SK-N-SH (cell line): ENCODE measurements around the gene BBS9. TPM values are rescaled to one million over a fixed set of nuclear protein-coding genes. Genes with fewer than 3 reads are reported as not detected.

Experiments used
- CTCF ChIA-PET: fragments of 300-600, 350-600 bp; formaldehyde crosslinking; extraction: SDS; loops from one replicate; lab custom pipeline; 2021; lab: Yijun Ruan, JAX
- POLR2A ChIA-PET: fragments of 350-600 bp; sonication (Branson Sonifier 250); formaldehyde crosslinking; extraction: SDS; loops from one replicate; lab custom pipeline; 2020; ENCODE audit warnings: antibody characterized with exemption, inconsistent platforms; lab: Yijun Ruan, JAX
- DNase-seq: peaks from one replicate; pipeline ENCODE4 v3.0.0; 2012
- H2AFZ ChIP-seq: fragments of 200-600 bp; sonication (generic); 2 replicates; pipeline ENCODE4 v1.8.1; 2016; ENCODE audit warnings: antibody characterized with exemption, mild to moderate bottlenecking, low read depth
- H3F3A ChIP-seq: fragments of 200-600 bp; sonication (generic); replicated peaks from 2 replicates; pipeline ENCODE3; 2016; ENCODE audit warnings: antibody characterized with exemption, mild to moderate bottlenecking; ENCODE audit not compliant: insufficient read depth
- H3K27ac ChIP-seq, 2 experiments: fragments of 200-500 bp in 1 of 2; fragments of 200-600 bp in 1 of 2; sonication (Bioruptor generic) in 1 of 2; sonication (generic), shearing (Covaris generic) in 1 of 2; 2 replicates each; pipeline versions ENCODE4 v1.5.1 to v1.6.1; 2014 to 2016; ENCODE audit warnings: low read depth in 2 of 2, inconsistent platforms in 1 of 2, low read length in 1 of 2, mild to moderate bottlenecking in 1 of 2, mixed read lengths in 1 of 2
- H3K27me3 ChIP-seq: fragments of 200-600 bp; sonication (generic), shearing (Covaris generic); 2 replicates; pipeline ENCODE4 v1.6.1; 2016; ENCODE audit warnings: mixed run types; ENCODE audit not compliant: insufficient read depth
- H3K36me3 ChIP-seq, 2 experiments: fragments of 200-500 bp in 1 of 2; fragments of 200-600 bp in 1 of 2; sonication (Bioruptor generic) in 1 of 2; sonication (generic) in 1 of 2; replicated peaks in 1 of 2; 2 replicates each; pipeline versions ENCODE3 to v1.5.1; 2014 to 2016; ENCODE audit warnings: low read length in 1 of 2, mild to moderate bottlenecking in 1 of 2; ENCODE audit not compliant: insufficient read depth in 2 of 2, control insufficient read depth in 1 of 2
- H3K4me1 ChIP-seq, 2 experiments: fragments of 200-500 bp in 1 of 2; fragments of 200-600 bp in 1 of 2; sonication (Bioruptor generic) in 1 of 2; sonication (generic), shearing (Covaris generic) in 1 of 2; 2 replicates each; pipeline versions ENCODE4 v1.5.1 to v1.6.1; 2014 to 2016; ENCODE audit warnings: low read depth in 1 of 2, low read length in 1 of 2, mixed run types in 1 of 2; ENCODE audit not compliant: insufficient read depth in 2 of 2, control insufficient read depth in 1 of 2
- H3K4me2 ChIP-seq: fragments of 200-600 bp; sonication (generic), shearing (Covaris generic); 2 replicates; pipeline ENCODE4 v1.6.1; 2017; ENCODE audit warnings: mixed run types
- H3K4me3 ChIP-seq, 2 experiments: fragments of 200-500 bp in 1 of 2; fragments of 200-600 bp in 1 of 2; sonication (Bioruptor generic) in 1 of 2; sonication (generic), shearing (Covaris generic) in 1 of 2; 2 replicates each; pipeline versions ENCODE4 v1.5.1 to v1.8.1; 2014 to 2016; ENCODE audit warnings: low read depth in 2 of 2, inconsistent platforms in 1 of 2, low read length in 1 of 2, mild to moderate bottlenecking in 1 of 2, mixed read lengths in 1 of 2, moderate library complexity in 1 of 2
- H3K79me2 ChIP-seq: fragments of 200-600 bp; sonication (generic); 2 replicates; pipeline ENCODE4 v1.8.1; 2017; ENCODE audit warnings: mild to moderate bottlenecking; ENCODE audit not compliant: insufficient read depth
- H3K9ac ChIP-seq: fragments of 200-600 bp; sonication (generic); 2 replicates; pipeline ENCODE4 v1.6.1; 2017; ENCODE audit warnings: mixed run types
- H3K9me2 ChIP-seq: fragments of 200-600 bp; sonication (generic); 2 replicates; pipeline ENCODE4 v1.6.1; 2017; ENCODE audit warnings: mixed run types
- H3K9me3 ChIP-seq: fragments of 200-600 bp; sonication (generic); 2 replicates; pipeline ENCODE4 v1.6.1; 2017; ENCODE audit warnings: mixed run types, mild to moderate bottlenecking, moderate library complexity
- H4K20me1 ChIP-seq: fragments of 200-600 bp; sonication (generic); 2 replicates; pipeline ENCODE4 v1.6.1; 2017; ENCODE audit warnings: mild to moderate bottlenecking, mixed run types; ENCODE audit not compliant: insufficient read depth
- CHD2 ChIP-seq: fragments of 150-350 bp; IDR thresholded peaks from 2 replicates; pipeline ENCODE4 v1.6.1; 2018; ENCODE audit warnings: low read length; ENCODE audit not compliant: partially characterized antibody
- EP300 ChIP-seq, 2 experiments: IDR thresholded peaks; 2 replicates each; pipeline versions ENCODE4 v1.4.0 to v1.6.1; 2012; ENCODE audit warnings: borderline replicate concordance in 1 of 2, low read depth in 1 of 2, low read length in 1 of 2
- EZH2phosphoT487 ChIP-seq: fragments of 200-600 bp; sonication (generic); IDR thresholded peaks from 2 replicates; pipeline ENCODE4 v1.6.1; 2017; ENCODE audit warnings: low read depth, mixed run types, mild to moderate bottlenecking, antibody characterized with exemption, moderate library complexity, borderline replicate concordance
- GABPA ChIP-seq: IDR thresholded peaks from 2 replicates; pipeline ENCODE4 v1.4.0; 2012; ENCODE audit warnings: low read depth, mild to moderate bottlenecking
- GATA2 ChIP-seq: sonication (generic); formaldehyde crosslinking; IDR thresholded peaks from 2 replicates; pipeline ENCODE4 v1.5.0; 2020; ENCODE audit warnings: mild to moderate bottlenecking, missing genetic modification reagents
- IRF3 ChIP-seq: fragments of 150-350 bp; IDR thresholded peaks from 2 replicates; pipeline ENCODE4 v1.6.1; 2016; ENCODE audit warnings: mild to moderate bottlenecking, low read depth, low read length
- JUND ChIP-seq: IDR thresholded peaks from 2 replicates; pipeline ENCODE4 v1.4.0; 2012
- MEF2A ChIP-seq: IDR thresholded peaks from 2 replicates; pipeline ENCODE4 v1.4.0; 2012; ENCODE audit warnings: low read depth, borderline replicate concordance
- PBX3 ChIP-seq: IDR thresholded peaks from 2 replicates; pipeline ENCODE4; 2012
- RXRA ChIP-seq: IDR thresholded peaks from 2 replicates; pipeline ENCODE4 v1.4.0; 2012; ENCODE audit warnings: low read depth, mild to moderate bottlenecking, borderline replicate concordance
- SIN3A ChIP-seq: IDR thresholded peaks from 2 replicates; pipeline ENCODE4 v1.6.1; 2012; ENCODE audit warnings: low read depth, mild to moderate bottlenecking, low read length, moderate library complexity, borderline replicate concordance
- TAF1 ChIP-seq: IDR thresholded peaks from 2 replicates; pipeline ENCODE4 v1.6.1; 2012; ENCODE audit warnings: low read depth, mild to moderate bottlenecking, low read length, moderate library complexity, borderline replicate concordance
- TCF12 ChIP-seq: IDR thresholded peaks from 2 replicates; pipeline ENCODE4 v1.4.0; 2012
- ZBTB33 ChIP-seq: IDR thresholded peaks from 2 replicates; pipeline ENCODE4 v1.4.0; 2012; ENCODE audit warnings: low read depth, borderline replicate concordance
- WGBS: methylation state at CpG from one replicate; pipeline ENCODE4 v1.1.6; 2017; ENCODE audit warnings: low lambda C conversion rate; 5-methylcytosine and 5-hydroxymethylcytosine counted together
- polyA plus RNA-seq, 3 experiments: library from polyadenylated mRNA; depleted of rRNA; stranded (reverse); fragments of >200 nt; gene quantifications; 2 replicates each; pipeline ENCODE4 v1.2.3, GENCODE V29; 2012

The BBS9 gene
- polyA plus RNA-seq, 1 of the 3 experiments (the other 2 are of a cell fraction): 7.5 TPM

- H3K4me3 ChIP-seq: no peak overlapping the region
- no peak overlapping the region for H3K27ac ChIP-seq
- no peaks in the 10 kb centered on the region for H3K36me3 ChIP-seq
- H3K4me2 ChIP-seq: no peak overlapping the region
- ChIA-PET CTCF (interaction anchor here (0.6 to 1.4 kb wide), 3 partner anchors 13 to 458 kb away, joined by 3 to 5 read pairs (median 3); no protein-coding TSS in a partner anchor), POLR2A (no interaction called here)
- TF ChIP-seq SIN3A: no peak
- TF ChIP-seq CHD2: no peak
- 76% methylated on average over 6 of the region's 6 CpGs for WGBS
- no peaks in the 10 kb centered on the region for H3F3A ChIP-seq
- no peaks in the 10 kb centered on the region for H4K20me1 ChIP-seq
- H3K79me2 ChIP-seq: no peaks in the 10 kb centered on the region
- H2AFZ ChIP-seq: no peak overlapping the region
- H3K27me3 ChIP-seq: no peaks in the 10 kb centered on the region
- no peak for DNase-seq
- H3K4me1 ChIP-seq: no peaks in the 10 kb centered on the region
- no peaks in the 10 kb centered on the region for H3K9me3 ChIP-seq
- no peaks in the 10 kb centered on the region for H3K9me2 ChIP-seq
- no peak overlapping the region for H3K9ac ChIP-seq
These were observed 429.4 kb downstream of the BBS9 start for GRCh38 chr7:33558549-33559323.

GRCh38 chr7:33559324-33559710 lies 430.0 kb downstream of the BBS9 start:
- no peak overlapping the region for H2AFZ ChIP-seq
- ChIA-PET POLR2A (no interaction called here), CTCF (interaction anchor here (0.6 to 1.4 kb wide), 3 partner anchors 14 to 459 kb away, joined by 3 to 5 read pairs (median 3); no protein-coding TSS in a partner anchor)
- H3K4me2 ChIP-seq: no peak overlapping the region
- H3K4me3 ChIP-seq: no peak overlapping the region
- H3F3A ChIP-seq: no peaks in the 10 kb centered on the region
- no peaks in the 10 kb centered on the region for H3K9me2 ChIP-seq
- no peaks in the 10 kb centered on the region for H3K4me1 ChIP-seq
- H3K79me2 ChIP-seq: no peaks in the 10 kb centered on the region
- no peak overlapping the region for H3K27ac ChIP-seq
- H3K36me3 ChIP-seq: no peaks in the 10 kb centered on the region
- DNase-seq: no peak
- H3K27me3 ChIP-seq: no peaks in the 10 kb centered on the region
- TF ChIP-seq JUND: no peak
- TF ChIP-seq PBX3: no peak
- no peak for TF ChIP-seq TAF1
- no peaks in the 10 kb centered on the region for H3K9me3 ChIP-seq
- 69% methylated on average over 6 of the region's 6 CpGs for WGBS
- H4K20me1 ChIP-seq: no peaks in the 10 kb centered on the region
- no peak overlapping the region for H3K9ac ChIP-seq

GRCh38 chr7:33562996-33563395 lies 433.6 kb downstream of the BBS9 start:
- Histone ChIP-seq H3K79me2 (no peaks in the 10 kb centered on the region), H4K20me1 (no peaks in the 10 kb centered on the region), H3K27me3 (no peaks in the 10 kb centered on the region), H3K4me2 (no peak overlapping the region), H3K4me1 (peaks cover 0 to 2% of the 10 kb centered on the region in 2 experiments; a peak in 1 of 4 replicates), H3F3A (no peaks in the 10 kb centered on the region), H3K4me3 (no peak overlapping the region), H3K9ac (no peak overlapping the region), H3K9me2 (no peaks in the 10 kb centered on the region), H3K36me3 (no peaks in the 10 kb centered on the region), H3K9me3 (no peaks in the 10 kb centered on the region), H3K27ac (no peak overlapping the region), H2AFZ (no peak overlapping the region)
- DNase-seq: no peak
- TF ChIP-seq GATA2 (no peak), TCF12 (no peak), EP300 (IDR thresholded peaks at IDR 0.05; ENCODE audit: borderline replicate concordance in 1 of 2, low read depth in 1 of 2, low read length in 1 of 2) (no peak), GABPA (no peak), RXRA (no peak), MEF2A (no peak), ZBTB33 (no peak), EZH2phosphoT487 (no peak), IRF3 (no peak), PBX3 (no peak)
- ChIA-PET CTCF (no interaction called here), POLR2A (no interaction called here)
